Kasumi-1 (cell line): ENCODE measurements around the gene FNDC3B.

Experiments used
- DNase-seq, 2 experiments: peaks; one replicate each; lab custom pipeline; 2025; lab: John Stamatoyannopoulos, UW

FNDC3B gene

DNA sequence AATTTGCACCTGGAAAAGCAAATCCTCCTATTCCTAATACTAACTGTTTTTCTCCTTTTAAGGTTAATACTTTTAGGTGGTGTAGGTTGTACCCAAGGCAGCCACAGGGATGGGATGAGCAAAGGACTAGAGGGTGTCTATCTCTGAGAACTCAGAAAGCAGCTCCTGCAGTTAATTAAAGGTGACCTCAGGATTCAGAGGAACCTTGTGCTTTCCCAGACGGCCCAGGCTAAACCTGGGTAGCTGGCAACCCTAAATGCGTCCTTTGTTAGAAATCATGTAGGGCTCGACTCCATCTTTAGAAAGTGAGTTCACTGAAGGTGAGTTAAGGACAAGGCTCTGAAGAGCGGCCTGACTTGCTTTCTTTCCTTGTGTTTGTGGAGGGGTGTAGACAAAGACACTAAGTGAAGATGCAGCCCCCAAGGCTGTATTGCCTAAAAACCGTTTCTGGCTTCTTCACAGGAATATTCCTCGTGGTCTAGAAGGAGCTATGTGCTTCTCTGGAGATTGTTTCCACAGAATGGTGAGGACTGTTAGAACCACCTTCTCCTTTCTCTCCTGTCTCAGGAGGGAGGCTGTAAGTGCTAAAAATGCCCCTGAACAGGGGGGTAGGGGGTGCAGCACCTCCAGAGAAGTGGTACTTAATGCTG lies 14.9 kb downstream of the FNDC3B start:
- DNase-seq = no peak

- DNase-seq = no peak
These were observed 17.0 kb downstream of the FNDC3B start for GRCh38 chr3:172056416-172056815.

DNA sequence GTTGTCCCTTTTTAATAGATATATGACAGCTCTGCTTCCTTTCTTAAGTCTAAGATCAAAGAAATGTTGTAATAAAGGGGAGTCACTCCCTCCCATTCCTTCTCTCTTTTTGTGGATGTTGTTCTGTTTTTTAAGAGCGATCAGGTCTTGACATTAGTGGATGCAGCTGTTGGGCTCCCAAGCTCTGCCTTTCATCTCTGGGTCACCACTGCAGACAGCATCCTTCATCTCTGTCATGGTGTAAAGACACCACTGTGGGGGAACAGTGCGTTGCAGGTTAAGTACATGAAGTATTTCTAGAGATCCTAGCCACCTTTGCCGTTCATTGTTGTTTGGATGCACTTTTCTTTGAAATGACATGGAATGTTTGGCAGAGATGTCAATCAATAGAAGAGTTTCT lies 17.7 kb downstream of the FNDC3B start:
- DNase-seq = no peak

DNA sequence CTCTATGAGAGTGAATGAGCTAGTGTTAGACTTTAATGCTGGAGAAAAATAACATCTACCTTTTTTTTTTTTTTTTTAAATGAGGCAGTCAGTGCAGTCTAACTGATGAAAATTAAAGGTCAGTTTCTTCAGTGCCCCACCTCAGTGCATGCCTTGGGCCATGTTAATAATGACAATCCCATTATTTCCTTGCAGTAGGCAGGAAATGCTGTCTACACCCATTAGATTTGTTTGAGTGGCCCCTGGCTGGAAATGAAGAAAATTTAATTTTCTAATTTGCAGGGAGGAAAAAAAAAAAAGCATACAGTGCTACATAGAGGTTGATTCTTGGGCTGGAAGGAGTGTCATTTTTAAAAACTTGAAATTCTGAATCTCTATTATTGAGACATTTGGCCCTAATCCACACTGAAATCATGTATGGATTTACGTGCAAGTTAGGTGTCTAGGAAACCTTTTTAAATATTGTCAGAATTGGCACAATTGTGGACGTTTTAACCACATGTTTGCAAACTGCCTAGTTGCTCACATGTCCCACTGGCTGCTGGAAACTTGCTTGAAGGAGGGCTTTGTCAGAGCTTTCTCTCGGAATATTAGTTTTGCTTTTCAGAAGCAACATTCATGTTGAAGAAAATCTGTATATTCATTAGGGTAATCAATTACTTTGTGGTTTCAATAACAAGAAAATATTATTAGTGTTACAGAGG lies 18.4 kb downstream of the FNDC3B start:
- no peak for DNase-seq

- no peak for DNase-seq
These were observed 20.2 kb downstream of the FNDC3B start for GRCh38 chr3:172059532-172059931.

DNA sequence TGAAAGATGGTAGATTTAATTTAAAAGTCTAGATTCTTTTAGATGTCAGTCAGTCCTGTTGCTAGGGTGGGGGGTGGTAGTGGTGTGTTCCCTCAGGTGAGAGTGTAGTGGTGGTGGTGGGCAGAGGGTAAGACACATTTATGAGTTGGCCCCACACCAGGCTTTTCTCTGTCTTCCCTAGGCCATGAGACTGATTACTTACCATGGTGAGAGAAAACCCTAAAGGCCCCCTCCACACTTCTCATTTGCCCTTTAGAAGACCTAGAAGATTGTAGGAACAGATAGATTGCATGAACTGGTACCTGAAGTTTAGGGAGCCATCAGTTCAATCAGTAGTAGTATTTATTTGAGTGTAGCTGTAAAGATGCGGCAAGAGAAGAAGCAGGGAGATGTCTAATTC lies 20.9 kb downstream of the FNDC3B start:
- no peak for DNase-seq

GRCh38 chr3:172061724-172062184 lies 22.4 kb downstream of the FNDC3B start:
- peak; percentile 36 to 55 for DNase-seq

DNA sequence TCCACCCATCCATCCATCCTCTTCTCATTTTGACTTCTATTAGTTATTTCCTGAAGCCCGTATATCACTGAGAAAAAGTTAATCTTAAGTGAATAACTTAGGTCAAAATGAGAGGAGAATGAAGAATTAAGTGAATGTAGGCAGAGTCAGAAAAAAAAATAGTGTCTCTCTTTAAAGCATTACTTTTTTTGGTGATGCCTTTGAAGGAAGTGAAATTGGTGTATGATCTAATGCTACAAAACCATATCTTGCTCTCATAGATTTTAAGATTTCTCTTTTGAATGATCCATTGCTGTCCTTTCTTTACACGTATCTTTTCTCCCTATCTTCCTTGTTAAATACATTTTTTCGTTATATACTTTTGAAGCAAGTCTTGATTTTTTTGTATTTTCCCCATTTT lies 23.4 kb downstream of the FNDC3B start:
- DNase-seq = no peak

DNA sequence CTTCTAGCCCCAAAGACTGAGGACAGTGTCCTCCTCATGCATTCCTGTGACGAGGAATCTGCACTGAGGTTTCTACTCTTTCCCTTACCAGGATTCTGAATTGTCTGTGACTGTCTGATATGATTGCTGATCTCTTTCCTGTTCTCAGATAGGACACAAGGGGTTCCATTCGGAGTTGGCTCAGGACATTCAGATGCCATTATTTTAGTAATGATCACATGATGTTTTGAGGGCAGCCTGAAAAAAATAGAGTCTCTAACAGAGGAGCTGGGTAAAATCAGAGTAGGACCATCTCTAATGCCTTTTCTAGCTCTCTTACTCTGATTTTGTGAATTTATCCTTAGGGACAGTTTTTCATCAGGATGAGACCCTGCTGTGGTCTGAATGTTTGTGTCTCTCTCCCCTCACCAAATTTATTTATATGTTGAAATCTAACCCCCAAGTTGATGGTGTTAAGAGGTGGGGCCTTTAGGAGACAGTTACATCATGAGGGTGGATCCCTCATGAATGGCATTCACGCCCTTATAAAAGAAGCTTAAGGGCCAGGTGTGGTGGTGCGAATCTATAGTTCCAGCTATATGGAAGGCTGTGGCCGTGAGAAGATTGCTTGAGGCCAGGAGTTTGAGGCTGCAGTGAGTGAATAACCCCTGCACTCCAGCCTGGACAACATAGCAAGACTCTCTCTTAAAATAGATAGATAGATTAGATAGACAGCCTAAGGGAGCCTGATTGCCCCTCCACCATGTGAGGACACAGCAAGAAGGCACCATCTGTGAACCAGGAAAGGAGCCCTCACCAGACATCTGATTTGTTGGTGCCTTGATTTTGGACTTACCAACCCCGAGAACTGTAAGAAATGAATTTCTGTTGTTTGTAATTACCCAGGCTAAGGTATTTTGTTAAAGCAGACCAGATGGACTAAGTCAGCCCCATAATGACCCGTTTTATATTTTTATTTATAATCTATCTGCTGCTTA lies 24.4 kb downstream of the FNDC3B start:
- DNase-seq = no peak

DNA sequence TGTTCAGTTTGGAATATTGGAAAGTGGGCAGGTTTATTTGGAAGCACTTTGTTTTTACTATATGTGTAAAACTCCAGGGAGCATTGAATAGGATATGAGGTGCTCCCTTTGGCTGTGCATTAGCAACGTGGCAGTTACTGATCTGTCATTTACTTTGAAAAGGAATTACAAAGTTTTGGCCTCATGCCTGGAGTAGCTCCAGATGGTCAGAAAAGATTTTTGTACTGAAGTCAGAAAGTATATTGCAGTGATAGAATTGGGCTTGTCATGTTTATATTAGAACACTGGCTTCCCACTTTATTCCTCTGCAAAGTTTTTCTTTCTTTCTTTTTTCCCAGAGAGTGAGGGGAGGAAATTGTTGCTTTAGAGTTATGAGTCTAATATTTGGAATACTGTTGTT lies 26.1 kb downstream of the FNDC3B start:
- no peak for DNase-seq

- no peak for DNase-seq
These were observed 26.8 kb downstream of the FNDC3B start for GRCh38 chr3:172065967-172066762.

GRCh38 chr3:172066880-172067796 lies 27.8 kb downstream of the FNDC3B start:
- DNase-seq = no peak

- no peak for DNase-seq
These were observed 28.6 kb downstream of the FNDC3B start for GRCh38 chr3:172067837-172068440.

DNA sequence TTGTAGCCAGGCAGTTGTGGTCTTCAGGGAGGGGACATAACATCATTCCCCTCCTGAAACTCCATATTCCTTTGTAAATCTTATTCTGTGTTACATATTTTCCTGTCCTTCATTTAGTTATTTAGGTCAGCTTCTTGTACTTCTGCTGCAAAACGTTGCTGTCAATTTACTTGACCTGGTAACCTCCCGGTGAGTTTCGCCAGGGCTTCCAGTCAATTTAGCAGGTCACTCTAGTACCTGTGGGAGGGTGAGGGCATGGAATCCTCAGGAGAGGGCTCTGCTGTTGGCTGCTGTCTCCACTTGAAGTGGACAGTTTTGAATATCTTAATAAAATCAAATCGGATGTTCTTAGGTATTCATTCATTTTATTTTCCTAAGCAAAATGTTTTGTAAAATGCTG lies 29.6 kb downstream of the FNDC3B start:
- no peak for DNase-seq

DNA sequence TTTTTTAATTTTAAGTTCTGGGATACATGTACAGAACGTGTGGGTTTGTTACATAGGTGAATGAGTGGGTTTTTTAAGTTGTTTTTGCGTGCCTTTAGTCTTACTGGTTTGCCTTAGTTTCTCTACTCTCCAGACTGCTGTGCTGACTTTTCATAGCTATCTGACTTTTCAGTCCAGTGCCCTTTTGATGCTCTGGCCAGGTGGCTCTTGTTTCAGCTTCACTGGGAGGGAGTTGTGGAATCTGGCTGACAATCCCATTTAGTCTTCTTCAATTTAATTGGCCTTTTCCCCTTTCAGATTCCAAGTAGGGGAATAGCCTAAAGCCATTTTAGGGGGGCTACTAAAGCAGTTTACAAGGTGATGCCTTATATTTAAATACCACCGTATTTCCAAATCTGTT lies 30.1 kb downstream of the FNDC3B start:
- no peak for DNase-seq

GRCh38 chr3:172070269-172070668 lies 30.9 kb downstream of the FNDC3B start:
- no peak for DNase-seq

GRCh38 chr3:172070802-172071201 lies 31.4 kb downstream of the FNDC3B start:
- DNase-seq = no peak

- DNase-seq = no peak
These were observed 32.5 kb downstream of the FNDC3B start for GRCh38 chr3:172071780-172072330.

- no peak for DNase-seq
These were observed 33.2 kb downstream of the FNDC3B start for GRCh38 chr3:172072543-172072942.
